K562 (cell line): ENCODE results near the gene AMBRA1. TPM values are rescaled to one million over a fixed set of nuclear protein-coding genes. Genes with fewer than 3 reads are reported as not detected.

ENCODE experiments used
- ARID2 ChIP-seq: fragments of 450-650 bp; IDR thresholded peaks from 2 replicates; pipeline ENCODE4 v1.6.1; 2017; ENCODE audit warnings: antibody characterized with exemption, mild to moderate bottlenecking
- CAMTA2 ChIP-seq: fragments of 250-450 bp; sonication (Bioruptor Pico); conservative IDR thresholded peaks from 2 replicates; pipeline ENCODE4 v1.5.1; 2022
- CHD4 ChIP-seq: fragments of 200-600 bp; sonication (generic); IDR thresholded peaks from 3 replicates; pipeline ENCODE4 v1.6.1; 2012; ENCODE audit warnings: low read depth, mild to moderate bottlenecking, mixed read lengths, low read length, inconsistent platforms; ENCODE audit not compliant: insufficient read depth, insufficient replicate concordance, poor library complexity, severe bottlenecking
- DIDO1 ChIP-seq: fragments of 450-650 bp; IDR thresholded peaks from 2 replicates; pipeline ENCODE4 v1.6.1; 2016; ENCODE audit warnings: low read depth, missing biosample characterization, missing genetic modification characterization
- HDAC1 ChIP-seq, 2 experiments: fragments of 450-650 bp; IDR thresholded peaks; 2 replicates each; pipeline ENCODE4 v1.6.1; 2016 to 2017; ENCODE audit warnings: inconsistent platforms in 1 of 2, mild to moderate bottlenecking in 1 of 2, moderate library complexity in 1 of 2
- KAT8 ChIP-seq: fragments of 450-650 bp; IDR thresholded peaks from 2 replicates; pipeline ENCODE4 v1.6.1; 2016; ENCODE audit warnings: low read depth, mild to moderate bottlenecking
- LARP7 ChIP-seq: fragments of 450-650 bp; IDR thresholded peaks from 2 replicates; pipeline ENCODE4 v1.6.1; 2016
- MEIS2 ChIP-seq: fragments of 450-650 bp; IDR thresholded peaks from 2 replicates; pipeline ENCODE4 v1.6.1; 2014; ENCODE audit warnings: mild to moderate bottlenecking; ENCODE audit not compliant: partially characterized antibody
- PCBP2 ChIP-seq: fragments of 200-400 bp; formaldehyde crosslinking; IDR thresholded peaks from 2 replicates; pipeline ENCODE4 v1.6.1; 2018; ENCODE audit warnings: low read length, low read depth, mild to moderate bottlenecking, moderate library complexity; ENCODE audit not compliant: poor library complexity, severe bottlenecking
- RBM14 ChIP-seq: fragments of 200-400 bp; formaldehyde crosslinking; IDR thresholded peaks from 2 replicates; pipeline ENCODE4 v1.6.1; 2018; ENCODE audit warnings: low read depth, mild to moderate bottlenecking, low read length, moderate library complexity, borderline replicate concordance; ENCODE audit not compliant: insufficient read depth
- RBM34 ChIP-seq: fragments of 200-400 bp; formaldehyde crosslinking; IDR thresholded peaks from 2 replicates; pipeline ENCODE4 v1.6.1; 2018; ENCODE audit warnings: low read length, borderline replicate concordance; ENCODE audit not compliant: insufficient read depth
- SLC30A9 ChIP-seq: fragments of 250-450 bp; sonication (Bioruptor Pico); IDR thresholded peaks from 2 replicates; pipeline ENCODE4 v1.8.0; 2022; ENCODE audit warnings: mild to moderate bottlenecking, moderate library complexity
- TCFL5 ChIP-seq: fragments of 250-450 bp; sonication (Bioruptor Pico); conservative IDR thresholded peaks from 2 replicates; pipeline ENCODE4 v1.6.1; 2021; ENCODE audit warnings: mild to moderate bottlenecking, moderate library complexity, matching md5 sums
- ZNF197 ChIP-seq: fragments of 200-800 bp; sonication (Bioruptor generic); IDR thresholded peaks from 2 replicates; pipeline ENCODE4 v1.6.1; 2016; ENCODE audit warnings: low read depth, missing genetic modification characterization, missing compliant biosample characterization
- ZNF316 ChIP-seq: fragments of 450-650 bp; IDR thresholded peaks from 2 replicates; pipeline ENCODE4 v1.6.1; 2016
- ZNF41 ChIP-seq: fragments of 250-450 bp; sonication (Bioruptor Pico); conservative IDR thresholded peaks from 2 replicates; pipeline ENCODE4 v1.4.0; 2020; ENCODE audit warnings: mild to moderate bottlenecking
- polyA plus RNA-seq, 8 experiments: library from polyadenylated mRNA; depleted of rRNA in 4 of 8; stranded (reverse) in 5 of 8; unstranded in 3 of 8; fragments of >200 nt; fragmentation: Nextera tagmentation in 2 of 8; fragmentation: Illumina TruSeq in 1 of 8; extraction: Ambion mirVana in 2 of 8; extraction: Trizol in 1 of 8; gene quantifications; 2 replicates each; pipeline versions ENCODE4 v1.2.1 to v1.2.3, GENCODE V29; 2011 to 2014; ENCODE audit warnings: inconsistent platforms in 1 of 8, missing spikeins in 1 of 8
- total RNA-seq, 7 experiments: library from RNA; depleted of rRNA in 6 of 7; stranded (reverse); fragments of >200 nt in 6 of 7; fragmentation: Illumina TruSeq in 2 of 7; extraction: Trizol in 2 of 7; gene quantifications; 2 replicates each; pipeline versions ENCODE4 v1.2.1 to v1.2.3, GENCODE V29; 2011 to 2021; ENCODE audit warnings: low replicate concordance in 1 of 7
- TF ChIP-seq, protein P1 (sequence below): fragments of 200-800 bp; sonication (Bioruptor generic); IDR thresholded peaks from 2 replicates; pipeline ENCODE4 v1.6.1; 2016; ENCODE audit warnings: missing genetic modification characterization, missing compliant biosample characterization
- TF ChIP-seq, protein P2 (sequence below): fragments of 250-450 bp; sonication (Bioruptor Pico); IDR thresholded peaks from 2 replicates; pipeline ENCODE4 v1.8.0; 2022; ENCODE audit warnings: inconsistent platforms
- TF ChIP-seq, protein P3 (sequence below): fragments of 250-450 bp; sonication (Bioruptor Pico); IDR thresholded peaks from 2 replicates; pipeline ENCODE4 v1.8.0; 2021; ENCODE audit warnings: moderate library complexity, mild to moderate bottlenecking, inconsistent platforms
- TF ChIP-seq, protein P4 (sequence below): fragments of 250-450 bp; sonication (Bioruptor Pico); IDR thresholded peaks from 2 replicates; pipeline ENCODE4 v1.5.0; 2021

Gene AMBRA1
- total and polyA plus RNA-seq, 9 of the 15 experiments (the other 6 are each of a cell fraction or from before 2014, with no cell fraction given) = 0.15 to 24.5 (median 13.0) TPM

DNA sequence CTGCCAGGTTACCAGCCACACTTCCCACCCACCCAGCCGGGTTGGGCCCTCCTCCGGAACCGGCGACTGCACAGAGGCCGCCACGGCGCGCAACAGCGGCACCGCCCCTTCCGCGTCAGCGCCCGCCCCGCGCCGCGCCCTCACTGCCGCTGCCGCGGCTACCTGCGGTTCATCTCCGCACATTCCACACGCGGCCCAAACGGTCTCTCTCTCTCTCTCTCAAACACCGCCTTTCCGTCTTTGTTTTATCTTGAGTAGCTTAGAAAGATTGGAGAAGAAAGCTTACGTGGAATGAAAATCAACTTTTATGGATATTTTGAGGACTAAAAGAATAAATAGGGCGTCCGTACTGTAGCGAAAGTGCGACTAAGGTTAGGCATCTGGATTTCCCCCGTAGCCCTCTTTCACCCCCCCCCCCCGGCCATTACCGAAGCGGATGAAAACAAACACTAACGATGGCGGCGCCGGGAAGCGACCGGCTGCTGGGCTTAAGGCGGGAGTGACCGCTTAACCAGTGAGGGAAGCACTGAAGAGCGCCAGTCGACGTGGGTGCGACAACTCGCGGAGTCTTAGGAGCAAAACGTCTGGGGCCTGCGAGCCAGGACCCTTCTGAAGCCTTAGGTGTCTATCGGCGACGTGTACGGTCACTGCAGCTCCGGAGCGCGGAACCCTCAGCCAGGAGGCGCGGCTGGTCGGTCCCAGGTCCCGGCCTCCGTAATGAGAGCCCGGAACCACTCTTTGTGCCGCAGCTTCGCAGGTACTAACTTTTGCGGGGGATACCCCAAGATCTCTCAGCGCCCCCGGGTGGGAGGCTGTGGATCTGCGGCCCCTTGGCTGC is 23.5 kb upstream of the AMBRA1 start, which contains the start of the genes ATG13 and HARBI1 (continued):
- TF ChIP-seq, protein P1, sequence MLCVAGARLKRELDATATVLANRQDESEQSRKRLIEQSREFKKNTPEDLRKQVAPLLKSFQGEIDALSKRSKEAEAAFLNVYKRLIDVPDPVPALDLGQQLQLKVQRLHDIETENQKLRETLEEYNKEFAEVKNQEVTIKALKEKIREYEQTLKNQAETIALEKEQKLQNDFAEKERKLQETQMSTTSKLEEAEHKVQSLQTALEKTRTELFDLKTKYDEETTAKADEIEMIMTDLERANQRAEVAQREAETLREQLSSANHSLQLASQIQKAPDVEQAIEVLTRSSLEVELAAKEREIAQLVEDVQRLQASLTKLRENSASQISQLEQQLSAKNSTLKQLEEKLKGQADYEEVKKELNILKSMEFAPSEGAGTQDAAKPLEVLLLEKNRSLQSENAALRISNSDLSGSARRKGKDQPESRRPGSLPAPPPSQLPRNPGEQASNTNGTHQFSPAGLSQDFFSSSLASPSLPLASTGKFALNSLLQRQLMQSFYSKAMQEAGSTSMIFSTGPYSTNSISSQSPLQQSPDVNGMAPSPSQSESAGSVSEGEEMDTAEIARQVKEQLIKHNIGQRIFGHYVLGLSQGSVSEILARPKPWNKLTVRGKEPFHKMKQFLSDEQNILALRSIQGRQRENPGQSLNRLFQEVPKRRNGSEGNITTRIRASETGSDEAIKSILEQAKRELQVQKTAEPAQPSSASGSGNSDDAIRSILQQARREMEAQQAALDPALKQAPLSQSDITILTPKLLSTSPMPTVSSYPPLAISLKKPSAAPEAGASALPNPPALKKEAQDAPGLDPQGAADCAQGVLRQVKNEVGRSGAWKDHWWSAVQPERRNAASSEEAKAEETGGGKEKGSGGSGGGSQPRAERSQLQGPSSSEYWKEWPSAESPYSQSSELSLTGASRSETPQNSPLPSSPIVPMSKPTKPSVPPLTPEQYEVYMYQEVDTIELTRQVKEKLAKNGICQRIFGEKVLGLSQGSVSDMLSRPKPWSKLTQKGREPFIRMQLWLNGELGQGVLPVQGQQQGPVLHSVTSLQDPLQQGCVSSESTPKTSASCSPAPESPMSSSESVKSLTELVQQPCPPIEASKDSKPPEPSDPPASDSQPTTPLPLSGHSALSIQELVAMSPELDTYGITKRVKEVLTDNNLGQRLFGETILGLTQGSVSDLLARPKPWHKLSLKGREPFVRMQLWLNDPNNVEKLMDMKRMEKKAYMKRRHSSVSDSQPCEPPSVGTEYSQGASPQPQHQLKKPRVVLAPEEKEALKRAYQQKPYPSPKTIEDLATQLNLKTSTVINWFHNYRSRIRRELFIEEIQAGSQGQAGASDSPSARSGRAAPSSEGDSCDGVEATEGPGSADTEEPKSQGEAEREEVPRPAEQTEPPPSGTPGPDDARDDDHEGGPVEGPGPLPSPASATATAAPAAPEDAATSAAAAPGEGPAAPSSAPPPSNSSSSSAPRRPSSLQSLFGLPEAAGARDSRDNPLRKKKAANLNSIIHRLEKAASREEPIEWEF (CRISPR knock-in tag) = no peak
- TF ChIP-seq RBM34 (no peak), SLC30A9 (CRISPR knock-in tag) (no peak), RBM14 (no peak), KAT8 (no peak), CHD4 (no peak), LARP7 (no peak), HDAC1 (IDR thresholded peaks at IDR 0.05) (peak in 1 of 2 experiments; percentile 69; a peak in 1 of 4 replicates), TCFL5 (no peak), ZNF316 (no peak), ARID2 (no peak), MEIS2 (no peak), PCBP2 (no peak), CAMTA2 (no peak), ZNF197 (0 out of 2 replicates have a peak, but pooled peaks have one; percentile 26), DIDO1 (tag) (peak; percentile 76; the same call in 1 of the 2 replicates), ZNF41 (CRISPR knock-in tag) (no peak)
- TF ChIP-seq, protein P2, sequence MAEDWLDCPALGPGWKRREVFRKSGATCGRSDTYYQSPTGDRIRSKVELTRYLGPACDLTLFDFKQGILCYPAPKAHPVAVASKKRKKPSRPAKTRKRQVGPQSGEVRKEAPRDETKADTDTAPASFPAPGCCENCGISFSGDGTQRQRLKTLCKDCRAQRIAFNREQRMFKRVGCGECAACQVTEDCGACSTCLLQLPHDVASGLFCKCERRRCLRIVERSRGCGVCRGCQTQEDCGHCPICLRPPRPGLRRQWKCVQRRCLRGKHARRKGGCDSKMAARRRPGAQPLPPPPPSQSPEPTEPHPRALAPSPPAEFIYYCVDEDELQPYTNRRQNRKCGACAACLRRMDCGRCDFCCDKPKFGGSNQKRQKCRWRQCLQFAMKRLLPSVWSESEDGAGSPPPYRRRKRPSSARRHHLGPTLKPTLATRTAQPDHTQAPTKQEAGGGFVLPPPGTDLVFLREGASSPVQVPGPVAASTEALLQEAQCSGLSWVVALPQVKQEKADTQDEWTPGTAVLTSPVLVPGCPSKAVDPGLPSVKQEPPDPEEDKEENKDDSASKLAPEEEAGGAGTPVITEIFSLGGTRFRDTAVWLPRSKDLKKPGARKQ (CRISPR knock-in tag) = no peak
- TF ChIP-seq, protein P3, sequence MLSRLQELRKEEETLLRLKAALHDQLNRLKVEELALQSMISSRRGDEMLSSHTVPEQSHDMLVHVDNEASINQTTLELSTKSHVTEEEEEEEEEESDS (CRISPR knock-in tag) = no peak
- TF ChIP-seq, protein P4, sequence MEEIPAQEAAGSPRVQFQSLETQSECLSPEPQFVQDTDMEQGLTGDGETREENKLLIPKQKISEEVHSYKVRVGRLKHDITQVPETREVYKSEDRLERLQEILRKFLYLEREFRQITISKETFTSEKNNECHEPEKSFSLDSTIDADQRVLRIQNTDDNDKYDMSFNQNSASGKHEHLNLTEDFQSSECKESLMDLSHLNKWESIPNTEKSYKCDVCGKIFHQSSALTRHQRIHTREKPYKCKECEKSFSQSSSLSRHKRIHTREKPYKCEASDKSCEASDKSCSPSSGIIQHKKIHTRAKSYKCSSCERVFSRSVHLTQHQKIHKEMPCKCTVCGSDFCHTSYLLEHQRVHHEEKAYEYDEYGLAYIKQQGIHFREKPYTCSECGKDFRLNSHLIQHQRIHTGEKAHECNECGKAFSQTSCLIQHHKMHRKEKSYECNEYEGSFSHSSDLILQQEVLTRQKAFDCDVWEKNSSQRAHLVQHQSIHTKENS (CRISPR knock-in tag) = no peak
